ENCODE results near the gene KHDRBS1. TPM values are rescaled to one million over a fixed set of nuclear protein-coding genes. Genes with fewer than 3 reads are reported as not detected.
A peak's percentile ranks its signal among the peaks of the same experiment; 100 is the strongest.

KHDRBS1 gene
- total RNA-seq, 1 experiment from 2014 or later, result 86.7 TPM

DNA sequence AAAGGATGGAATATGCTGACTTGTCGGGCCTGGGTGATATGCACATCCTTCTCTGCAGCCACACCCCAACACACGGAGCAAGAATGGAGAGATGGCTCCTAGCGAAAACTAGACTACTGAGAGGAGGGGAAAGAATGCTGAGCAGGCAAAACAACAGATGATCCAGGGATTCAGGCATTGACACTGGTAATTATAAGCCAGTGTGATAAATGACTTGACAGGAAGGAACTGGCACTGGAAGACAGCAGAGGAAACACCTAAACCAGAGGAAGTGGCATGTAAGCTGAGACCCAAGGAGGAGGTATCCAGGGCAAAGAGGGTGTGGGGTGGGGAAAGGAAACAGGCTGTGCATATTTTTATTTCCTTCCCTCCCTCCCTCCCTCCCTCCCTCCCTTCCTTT lies 31.7 kb upstream of the KHDRBS1 start:
- no peak overlapping the region for H3K27ac ChIP-seq (ENCODE audit: low read length)
- no peak overlapping the region for H3K4me2 ChIP-seq (ENCODE audit: low read length)
- no TSS peak for BruUV-seq (replicated peaks)
- ATAC-seq (peak; percentile 71), DNase-seq (peak; percentile 33)
- no peaks in the 10 kb centered on the region for H3K36me3 ChIP-seq (ENCODE audit: low read depth, low read length)
- CTCF ChIA-PET, result interaction anchor here (0.7 kb wide), 2 partner anchors 22 to 31 kb away, joined by 4 to 8 read pairs; no protein-coding TSS in a partner anchor
- H2AFZ ChIP-seq (ENCODE audit: low read length), result 0 out of 2 replicates have a peak overlapping the region, but pooled peaks have one; percentile 48
- H3F3A ChIP-seq (ENCODE audit: low read length, unreplicated experiment), result no peaks in the 10 kb centered on the region
- H3K27me3 ChIP-seq (ENCODE audit: low read length), result no peaks in the 10 kb centered on the region
- H3K9ac ChIP-seq (ENCODE audit: low read length), result no peak overlapping the region
- no peaks in the 10 kb centered on the region for H3K79me2 ChIP-seq (ENCODE audit: low read length)
- peaks cover 6% of the 10 kb centered on the region for H3K4me1 ChIP-seq (ENCODE audit: insufficient read depth, low read length)
- POLR2A ChIA-PET (ENCODE audit: unreplicated experiment), result interaction anchor here (0.6 kb wide), 1 partner anchor 85 kb away, joined by 10 read pairs; no protein-coding TSS in a partner anchor
- TF ChIP-seq EZH2phosphoT487 (IDR thresholded peaks at IDR 0.05; ENCODE audit: borderline replicate concordance, low read length) (no peak), EZH2 (IDR thresholded peaks at IDR 0.05; ENCODE audit: low read length, unreplicated experiment) (no peak)
- TF ChIP-seq, protein P1, sequence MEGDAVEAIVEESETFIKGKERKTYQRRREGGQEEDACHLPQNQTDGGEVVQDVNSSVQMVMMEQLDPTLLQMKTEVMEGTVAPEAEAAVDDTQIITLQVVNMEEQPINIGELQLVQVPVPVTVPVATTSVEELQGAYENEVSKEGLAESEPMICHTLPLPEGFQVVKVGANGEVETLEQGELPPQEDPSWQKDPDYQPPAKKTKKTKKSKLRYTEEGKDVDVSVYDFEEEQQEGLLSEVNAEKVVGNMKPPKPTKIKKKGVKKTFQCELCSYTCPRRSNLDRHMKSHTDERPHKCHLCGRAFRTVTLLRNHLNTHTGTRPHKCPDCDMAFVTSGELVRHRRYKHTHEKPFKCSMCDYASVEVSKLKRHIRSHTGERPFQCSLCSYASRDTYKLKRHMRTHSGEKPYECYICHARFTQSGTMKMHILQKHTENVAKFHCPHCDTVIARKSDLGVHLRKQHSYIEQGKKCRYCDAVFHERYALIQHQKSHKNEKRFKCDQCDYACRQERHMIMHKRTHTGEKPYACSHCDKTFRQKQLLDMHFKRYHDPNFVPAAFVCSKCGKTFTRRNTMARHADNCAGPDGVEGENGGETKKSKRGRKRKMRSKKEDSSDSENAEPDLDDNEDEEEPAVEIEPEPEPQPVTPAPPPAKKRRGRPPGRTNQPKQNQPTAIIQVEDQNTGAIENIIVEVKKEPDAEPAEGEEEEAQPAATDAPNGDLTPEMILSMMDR (conservative IDR thresholded peaks at IDR 0.05; ENCODE audit: low read depth, low read length), result no peak
- H3K9me2 ChIP-seq (replicated peaks; ENCODE audit: low read length), result no peaks in the 10 kb centered on the region
- H3K9me3 ChIP-seq (ENCODE audit: low read length), result no peaks in the 10 kb centered on the region
- no peak overlapping the region for H3K4me3 ChIP-seq (ENCODE audit: low read length)
- intact Hi-C loops (cut with micrococcal nuclease), result no loop called here
- H4K20me1 ChIP-seq (ENCODE audit: low read length), result no peaks in the 10 kb centered on the region

DNA sequence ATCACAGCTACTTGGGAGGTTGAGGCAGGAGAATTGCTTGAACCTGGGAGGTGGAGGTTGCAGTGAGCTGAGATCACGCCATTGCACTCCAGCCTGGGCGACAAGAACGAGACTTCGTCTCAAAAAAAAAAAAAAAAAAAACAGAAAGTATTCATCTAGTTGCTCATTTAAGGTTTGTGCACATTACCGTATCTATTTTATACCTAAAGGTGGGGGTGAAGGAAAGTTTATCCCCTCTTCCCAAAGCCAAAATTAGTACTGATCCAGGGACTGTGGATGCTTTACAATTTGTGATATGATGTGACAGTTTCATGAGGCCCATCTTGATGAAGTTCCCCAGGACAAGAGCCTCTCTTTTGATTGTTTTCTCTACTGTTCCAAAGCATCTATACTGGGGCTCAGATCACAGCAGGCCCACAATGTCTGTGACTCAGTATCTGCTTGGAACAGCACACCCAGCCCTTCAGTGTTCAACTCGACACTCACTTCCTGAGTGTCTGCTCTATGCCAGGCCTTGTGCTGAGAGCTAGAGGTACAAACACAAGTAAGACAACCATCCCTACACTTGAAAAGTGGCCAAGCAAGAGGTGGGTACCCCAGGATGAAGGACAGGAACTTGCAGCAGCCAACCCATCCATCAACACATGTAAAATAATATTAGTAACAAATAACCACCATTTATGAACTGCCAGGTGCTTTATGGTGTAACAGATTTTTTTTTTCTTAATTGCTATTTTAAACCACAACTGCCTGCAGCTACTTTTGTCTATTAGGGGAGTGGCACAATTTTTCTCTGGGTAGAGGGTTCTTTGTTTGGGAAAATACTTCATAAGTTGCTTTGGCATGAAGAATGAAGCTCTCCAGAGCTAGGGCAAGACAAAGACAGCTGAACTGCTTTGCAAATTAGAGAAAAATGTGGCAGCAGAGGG lies 29.0 kb upstream of the KHDRBS1 start:
- H3K9me3 ChIP-seq (ENCODE audit: low read length), result no peaks in the 10 kb centered on the region
- H3K9me2 ChIP-seq (replicated peaks; ENCODE audit: low read length), result no peaks in the 10 kb centered on the region
- no peak overlapping the region for H3K4me3 ChIP-seq (ENCODE audit: low read length)
- ChIA-PET CTCF (no interaction called here), POLR2A (ENCODE audit: unreplicated experiment) (interaction anchor here (0.6 to 0.7 kb wide), 2 partner anchors 41 to 172 kb away, joined by 4 to 6 read pairs; no protein-coding TSS in a partner anchor)
- intact Hi-C loops (cut with micrococcal nuclease), result no loop called here
- no peaks in the 10 kb centered on the region for H3F3A ChIP-seq (ENCODE audit: low read length, unreplicated experiment)
- H3K4me1 ChIP-seq (ENCODE audit: insufficient read depth, low read length), result peaks cover 6% of the 10 kb centered on the region
- H3K79me2 ChIP-seq (ENCODE audit: low read length), result no peaks in the 10 kb centered on the region
- no peak overlapping the region for H3K9ac ChIP-seq (ENCODE audit: low read length)
- H3K4me2 ChIP-seq (ENCODE audit: low read length), result no peak overlapping the region
- no peaks in the 10 kb centered on the region for H3K36me3 ChIP-seq (ENCODE audit: low read depth, low read length)
- DNase-seq, result peak; percentile 25
- no peak for TF ChIP-seq EZH2phosphoT487 (IDR thresholded peaks at IDR 0.05; ENCODE audit: borderline replicate concordance, low read length)
- TF ChIP-seq, protein P1 (conservative IDR thresholded peaks at IDR 0.05; ENCODE audit: low read depth, low read length), result no peak
- no peak for TF ChIP-seq EZH2 (IDR thresholded peaks at IDR 0.05; ENCODE audit: low read length, unreplicated experiment)
- peak; percentile 77 for ATAC-seq
- BruUV-seq (replicated peaks), result no TSS peak
- H3K27ac ChIP-seq (ENCODE audit: low read length), result no peak overlapping the region
- no peaks in the 10 kb centered on the region for H3K27me3 ChIP-seq (ENCODE audit: low read length)
- H2AFZ ChIP-seq (ENCODE audit: low read length), result peak overlapping the region; percentile 43; the same call in 1 of the 2 replicates
- no peaks in the 10 kb centered on the region for H4K20me1 ChIP-seq (ENCODE audit: low read length)

Data from PC-3 (cell line).